ENCODE data around the gene ABCA2.
A peak's percentile ranks its signal among the peaks of the same experiment; 100 is the strongest.

The ABCA2 gene

DNA sequence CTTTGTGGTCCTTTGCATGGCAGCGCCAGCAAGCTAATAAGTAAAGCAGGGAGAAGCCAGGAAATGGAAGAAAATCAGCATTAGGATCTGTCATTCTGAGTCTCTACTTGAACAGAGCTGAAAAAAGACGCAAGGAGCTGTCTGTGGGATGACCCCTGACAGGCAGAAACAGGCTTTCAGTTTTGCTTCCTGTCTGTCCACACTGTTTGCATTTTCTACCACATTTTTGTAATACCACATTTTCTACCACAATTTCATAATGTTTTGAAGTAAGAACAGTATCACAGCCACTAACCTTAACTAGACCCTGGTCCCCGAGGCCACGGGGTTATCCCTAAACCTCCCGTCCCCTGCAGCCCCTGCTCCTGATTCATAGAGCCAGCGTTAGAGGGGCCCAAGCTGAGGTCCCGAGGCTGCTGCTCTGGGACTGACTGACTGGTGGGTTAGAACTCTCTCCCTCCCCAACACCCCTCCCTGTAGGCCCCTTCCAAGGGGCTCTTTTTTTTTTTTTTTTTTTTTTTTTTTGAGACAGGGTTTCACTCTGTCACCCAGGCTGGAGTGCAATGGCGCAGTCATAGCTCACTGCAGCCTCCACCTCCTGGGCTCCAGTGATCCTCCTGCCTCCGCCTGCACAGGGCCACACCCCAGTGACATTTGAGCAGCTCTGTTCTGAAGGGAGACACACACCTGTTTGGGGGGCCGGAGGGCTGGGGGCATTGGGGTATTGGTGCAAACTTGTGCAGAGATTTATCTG, 27.7 kb downstream of the ABCA2 start:
- DNase-seq (ENCODE audit: low read depth in 2 of 2): no peak

DNA sequence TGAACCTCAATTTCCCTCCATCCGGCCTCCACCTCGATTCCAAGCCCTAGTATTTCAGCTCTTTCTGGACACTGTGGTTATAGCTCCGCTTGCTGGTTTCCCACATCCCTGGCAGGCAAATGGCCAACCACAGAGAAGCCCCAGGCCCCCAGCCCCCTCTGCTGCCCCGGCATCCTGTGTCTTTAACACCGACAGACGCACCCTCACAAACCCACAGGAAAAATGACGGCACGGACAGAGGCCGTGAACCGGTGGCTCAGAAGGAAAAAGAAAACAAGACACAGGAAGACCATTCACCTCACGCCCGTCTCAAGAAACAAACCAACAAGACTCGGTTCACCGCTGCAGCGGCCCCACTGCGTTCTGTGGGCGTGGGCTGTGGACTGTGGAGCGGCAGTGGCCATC, 30.2 kb downstream of the ABCA2 start:
- DNase-seq (ENCODE audit: low read depth in 2 of 2): peak in 1 of 2 donors; percentile 25

DNA sequence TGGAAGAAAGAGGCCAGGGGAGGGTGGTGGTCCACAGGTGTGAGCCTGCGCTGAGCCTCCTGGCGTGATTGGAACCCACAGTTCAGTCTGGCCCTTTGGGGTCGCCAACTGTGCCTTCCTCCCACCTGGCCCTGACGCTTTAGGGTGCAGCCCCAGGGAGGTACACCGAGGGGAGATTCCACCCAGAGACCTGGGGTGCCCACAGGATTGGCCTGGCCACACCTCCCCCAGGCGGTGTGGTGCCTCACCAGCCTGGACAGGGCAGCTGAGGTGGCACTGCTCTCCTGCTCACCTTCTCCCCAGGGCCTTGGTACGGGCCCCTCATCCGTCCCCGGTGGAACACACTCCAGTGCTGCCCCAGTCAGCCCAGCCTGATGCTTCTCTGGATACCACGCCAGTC, 30.7 kb downstream of the ABCA2 start:
- DNase-seq (ENCODE audit: low read depth in 2 of 2): no peak

DNA sequence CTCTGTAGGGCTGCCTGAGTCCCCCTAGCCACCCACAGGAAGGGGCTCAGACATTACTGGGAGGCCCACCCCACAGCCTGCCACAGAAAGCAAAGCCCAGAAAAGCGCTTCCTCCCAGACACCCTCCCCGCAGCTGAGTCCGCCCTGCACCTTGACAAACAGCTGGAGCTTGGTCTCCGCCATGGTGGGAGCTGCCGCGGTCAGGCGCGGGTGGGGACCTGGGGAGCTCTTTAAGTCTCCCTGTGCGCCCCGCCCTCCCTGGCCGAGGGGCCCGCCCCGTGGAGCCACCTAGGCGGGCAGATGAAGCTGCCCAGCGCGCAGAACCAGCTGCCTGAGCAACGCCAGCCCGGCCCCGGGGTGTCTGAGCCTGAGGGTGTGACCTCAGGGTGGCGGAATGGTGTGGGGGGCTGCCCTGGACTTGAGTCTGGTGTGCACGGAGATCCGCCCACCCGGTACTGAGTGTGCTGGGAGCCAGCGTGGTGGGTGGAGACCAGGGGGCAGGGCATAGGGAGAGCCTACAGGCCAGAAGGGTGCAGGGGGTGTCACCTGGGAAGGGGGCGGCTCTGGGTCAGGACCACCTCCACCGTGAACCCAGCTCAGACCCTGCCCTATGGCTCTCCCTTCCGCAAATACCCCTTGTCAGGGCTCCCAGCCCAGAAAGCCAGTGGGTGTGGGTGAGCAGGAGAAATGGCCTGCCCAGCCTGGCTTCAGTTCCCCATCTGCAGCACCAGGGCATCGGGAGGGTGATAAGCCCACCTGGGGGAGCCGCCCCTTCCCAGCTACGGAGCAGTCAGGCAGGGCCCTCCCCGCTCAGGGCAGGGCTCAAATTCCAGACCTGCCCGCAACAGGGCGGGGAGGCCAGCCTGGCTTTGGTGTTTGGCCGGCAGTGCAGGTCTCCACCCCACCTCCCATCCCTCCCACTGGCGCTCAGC, 31.4 kb downstream of the ABCA2 start, which contains the start of gene CLIC3:
TSS of gene CLIC3 (minus strand) at position 208 of the 932 bp plus-strand sequence. CDS start at position 183, 25 bp downstream.
- peak; percentile 28 to 43 for DNase-seq (ENCODE audit: low read depth in 2 of 2)

- no peak for DNase-seq (ENCODE audit: low read depth in 2 of 2)
These were observed 32.2 kb downstream of the ABCA2 start for GRCh38 chr9:136995772-136996311.

DNA sequence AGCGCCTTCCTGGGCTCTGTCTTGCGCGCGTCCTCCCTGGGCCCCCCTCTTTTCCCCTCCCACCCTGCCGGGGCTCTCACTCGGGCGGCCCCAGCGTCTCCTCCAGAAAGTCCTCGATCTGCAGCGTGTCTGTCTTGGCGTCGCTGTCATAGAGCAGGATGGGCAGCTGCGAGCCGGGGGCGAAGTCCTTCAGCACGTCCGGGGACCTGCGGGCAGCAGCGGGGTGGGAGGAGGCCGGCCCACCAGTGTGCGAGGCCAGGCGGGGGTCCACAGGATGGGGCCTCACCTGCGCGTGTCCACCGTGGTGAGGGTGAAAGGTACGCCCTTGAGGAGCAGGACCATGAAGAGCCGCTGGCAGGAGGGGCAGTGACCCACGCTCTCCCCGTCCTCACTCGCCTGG, 32.7 kb downstream of the ABCA2 start:
- DNase-seq (ENCODE audit: low read depth in 2 of 2): no peak

DNA sequence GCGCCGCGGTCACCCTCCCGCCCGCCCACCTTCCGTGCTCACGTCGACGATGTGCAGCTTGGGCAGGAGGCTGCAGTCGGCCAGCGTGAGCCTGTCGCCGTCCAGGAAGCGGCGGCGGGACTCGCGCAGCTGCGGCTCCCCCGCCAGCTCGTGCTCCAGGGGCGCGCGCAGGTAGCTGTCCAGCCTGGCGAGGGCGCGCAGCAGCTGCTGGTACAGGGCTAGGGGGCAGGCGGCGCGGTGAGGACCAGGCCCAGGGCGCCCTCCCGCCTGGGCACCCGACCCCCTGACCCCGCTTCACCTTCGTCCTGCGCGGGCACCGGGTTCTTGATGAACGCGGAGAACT, 33.2 kb downstream of the ABCA2 start:
- DNase-seq (ENCODE audit: low read depth in 2 of 2): no peak

GRCh38 chr9:136994180-136994887, 33.7 kb downstream of the ABCA2 start:
- DNase-seq (ENCODE audit: low read depth in 2 of 2): no peak

DNA sequence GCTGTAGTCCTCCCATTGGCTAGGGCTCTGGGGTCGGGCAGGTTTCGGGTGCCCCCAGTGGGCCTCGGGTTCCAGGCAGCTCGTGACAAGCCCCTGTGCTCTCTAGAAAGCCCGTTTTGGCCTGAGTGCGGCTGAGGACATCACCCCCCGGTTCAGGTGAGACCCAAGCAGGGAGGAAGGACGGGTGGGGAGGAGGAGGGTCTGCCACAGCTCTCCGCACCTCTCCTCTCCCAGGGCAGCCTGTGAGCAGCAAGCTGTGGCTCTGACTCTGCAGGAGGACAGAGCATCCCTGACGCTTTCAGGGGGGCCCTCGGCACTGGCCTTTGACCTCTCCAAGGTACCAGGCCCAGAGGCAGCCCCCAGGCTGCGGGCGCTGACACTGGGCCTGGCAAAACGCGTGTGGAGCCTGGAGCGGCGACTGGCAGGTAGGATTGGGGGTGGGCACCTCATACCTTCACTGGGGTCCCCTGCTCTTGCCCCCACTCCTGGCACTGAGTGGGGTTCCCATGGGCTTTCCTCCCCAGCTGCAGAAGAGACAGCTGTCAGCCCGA, 35.1 kb downstream of the ABCA2 start:
- no peak for DNase-seq (ENCODE audit: low read depth in 2 of 2)

DNA sequence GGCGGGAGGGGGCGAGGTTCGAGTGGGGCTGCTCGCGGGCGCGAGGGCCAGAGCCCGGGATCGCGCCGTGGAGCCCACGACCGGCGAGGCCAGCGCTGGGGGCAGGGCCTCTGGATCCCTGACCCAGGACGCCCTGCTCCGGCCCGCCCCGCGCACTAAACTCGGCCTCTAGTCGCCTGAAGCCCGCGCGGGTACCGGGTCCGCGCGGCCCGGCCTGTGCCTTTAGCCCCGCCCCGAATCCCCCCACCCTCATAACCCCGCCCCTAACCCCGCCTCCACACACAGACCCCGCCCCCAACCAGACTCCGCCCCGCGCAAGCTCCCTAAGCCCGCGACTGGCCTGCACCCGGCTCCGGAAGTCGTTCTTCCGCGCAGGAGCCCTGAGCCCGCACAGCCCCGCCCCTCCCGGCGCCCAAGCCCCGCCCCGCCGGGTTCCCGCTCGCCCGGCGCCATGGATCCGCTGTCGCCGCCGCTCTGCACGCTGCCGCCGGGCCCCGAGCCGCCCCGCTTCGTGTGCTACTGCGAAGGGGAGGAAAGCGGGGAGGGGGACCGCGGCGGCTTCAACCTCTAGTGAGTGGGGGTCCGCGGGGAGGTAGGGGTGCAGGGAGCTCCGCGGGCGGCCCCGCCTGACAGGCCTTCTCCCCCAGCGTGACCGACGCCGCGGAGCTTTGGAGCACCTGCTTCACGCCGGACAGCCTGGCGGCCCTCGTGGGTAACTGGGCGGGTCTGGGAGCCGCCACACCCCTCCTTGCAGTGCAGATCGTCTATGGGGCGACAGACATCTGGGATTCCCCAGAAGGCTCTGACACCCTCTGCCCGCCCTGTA, 35.8 kb downstream of the ABCA2 start, which contains the start of gene PAXX:
TSS of gene PAXX (plus strand) at position 430 of the 826 bp plus-strand sequence. CDS start at position 452, 22 bp downstream.
- peak; percentile 88 to 91 for DNase-seq (ENCODE audit: low read depth in 2 of 2)

DNA sequence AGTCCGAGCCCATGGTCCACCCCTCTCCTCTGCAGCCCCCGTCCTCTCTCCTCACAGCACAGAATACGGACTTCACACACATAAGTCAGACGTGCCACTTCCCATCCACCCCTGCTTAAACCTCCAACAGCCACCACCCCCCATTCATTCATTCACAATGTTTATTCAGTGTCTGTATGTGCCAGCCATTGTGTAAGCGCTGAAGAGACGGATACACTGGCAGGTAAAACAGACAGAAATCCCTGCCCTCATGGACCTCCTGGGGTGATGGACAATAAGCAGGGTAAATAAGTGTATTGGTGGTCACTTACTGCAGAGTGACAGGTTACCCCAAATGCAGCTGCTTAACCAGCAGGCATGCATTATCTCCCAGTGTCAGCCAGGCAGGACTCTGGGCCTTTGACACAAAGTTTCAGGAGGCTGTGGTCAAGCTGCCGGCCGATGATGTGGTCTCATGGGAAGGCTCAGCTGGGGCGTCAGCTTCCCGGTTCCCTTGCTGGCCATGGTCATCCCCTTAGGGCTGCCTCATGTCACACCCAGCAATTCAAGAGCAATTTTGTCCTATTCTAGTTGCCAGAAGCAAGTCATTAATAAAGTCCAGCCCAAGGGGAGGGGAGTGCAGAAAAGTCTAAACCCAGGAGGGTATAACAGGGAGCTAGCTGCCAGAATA, 37.7 kb downstream of the ABCA2 start:
- no peak for DNase-seq (ENCODE audit: low read depth in 2 of 2)

GRCh38 chr9:136988872-136989271, 39.2 kb downstream of the ABCA2 start:
- no peak for DNase-seq (ENCODE audit: low read depth in 2 of 2)

DNA sequence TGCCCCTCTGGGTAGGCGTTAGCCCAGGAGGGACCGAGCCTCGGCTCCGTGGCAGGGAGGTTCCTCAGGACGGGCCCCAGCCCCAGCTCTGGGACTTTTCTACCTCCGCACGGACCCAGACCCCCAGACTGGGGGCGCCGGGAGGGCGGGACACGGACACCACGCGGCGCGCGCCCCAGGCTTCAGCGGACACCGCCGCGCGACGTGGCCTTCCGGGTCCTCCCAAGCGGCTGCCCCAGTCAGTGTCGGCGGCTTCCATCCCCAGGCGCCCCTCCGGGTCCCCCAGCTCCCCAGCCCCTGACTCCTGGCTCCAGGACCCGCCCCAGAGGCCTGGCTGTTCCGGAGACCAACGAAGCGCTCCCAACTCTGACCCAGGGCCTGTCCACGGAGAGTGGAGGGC, 42.2 kb downstream of the ABCA2 start:
- DNase-seq (ENCODE audit: low read depth in 2 of 2): no peak

GRCh38 chr9:136985027-136985602, 42.9 kb downstream of the ABCA2 start:
- DNase-seq (ENCODE audit: low read depth in 2 of 2): no peak

- DNase-seq (ENCODE audit: low read depth in 2 of 2): no peak
These were observed 43.5 kb downstream of the ABCA2 start for GRCh38 chr9:136984464-136985026.

GRCh38 chr9:136983656-136984314, 44.3 kb downstream of the ABCA2 start:
- no peak for DNase-seq (ENCODE audit: low read depth in 2 of 2)

DNA sequence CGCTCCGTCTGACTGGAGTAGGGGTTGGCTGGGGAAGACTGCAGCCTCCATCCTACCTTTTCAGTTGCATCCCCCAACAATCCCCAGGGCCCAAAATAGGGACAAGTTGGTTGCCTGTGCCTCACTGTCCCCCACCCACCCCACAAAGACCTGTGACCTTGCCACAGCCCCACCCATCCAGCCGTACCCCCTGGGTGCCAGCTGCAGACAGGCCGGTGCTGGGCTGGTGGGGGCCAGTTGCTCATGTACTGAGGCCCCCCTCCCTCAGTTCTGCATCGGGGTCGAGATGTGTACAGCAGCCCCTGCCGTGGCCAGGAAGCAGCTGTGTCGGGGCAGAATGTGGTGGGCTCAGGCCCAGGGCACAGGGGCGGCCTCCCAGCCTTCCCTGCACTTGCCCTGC, 44.9 kb downstream of the ABCA2 start:
- no peak for DNase-seq (ENCODE audit: low read depth in 2 of 2)

DNA sequence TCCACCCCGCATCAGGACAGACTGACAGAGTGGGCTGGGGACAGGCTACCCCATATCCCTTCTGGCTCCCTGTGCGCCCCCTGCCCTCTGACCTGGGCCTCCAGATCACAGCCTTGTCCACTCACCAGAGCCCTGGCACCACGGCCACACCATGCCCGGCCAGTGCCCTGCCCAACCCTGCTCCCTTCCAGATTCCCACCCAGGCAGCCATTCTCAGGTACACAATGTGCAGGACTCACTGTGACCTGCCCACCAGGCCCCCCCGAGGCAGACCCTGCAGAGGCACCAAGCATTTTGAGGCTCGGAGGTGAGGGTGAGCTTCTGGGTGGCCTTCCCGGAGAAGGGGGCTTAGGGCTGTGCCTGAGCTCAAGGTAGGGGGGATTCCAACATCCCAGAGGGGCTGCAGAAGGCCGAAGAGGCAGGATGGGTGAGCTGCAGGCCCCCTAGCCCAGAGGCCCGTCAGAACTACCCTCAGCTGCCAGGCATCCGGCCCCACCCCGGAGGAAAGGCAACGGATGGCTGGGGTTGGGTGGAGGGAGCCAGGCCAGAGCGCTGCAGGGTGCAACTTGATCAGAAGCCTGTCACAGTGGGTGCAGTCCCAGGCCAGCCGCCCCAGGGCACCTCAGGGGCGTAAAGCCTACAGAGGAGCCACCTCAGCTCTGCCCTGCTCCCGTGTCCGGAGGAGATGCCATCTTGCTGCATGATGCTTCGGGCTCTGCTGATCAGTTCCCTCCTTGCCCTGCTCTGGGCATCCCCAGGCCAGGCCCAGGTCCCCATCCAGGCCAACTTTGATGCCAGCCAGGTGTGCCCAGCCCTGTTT, 45.6 kb downstream of the ABCA2 start, which contains the start of gene LCNL1:
TSS of gene LCNL1 (plus strand) at position 762 of the 820 bp plus-strand sequence. CDS start 594 bp downstream, outside the sequence.
- no peak for DNase-seq (ENCODE audit: low read depth in 2 of 2)
